Endothelial cell of umbilical vein (primary cell): ENCODE measurements around the gene PTPN14. TPM values are rescaled to one million over a fixed set of nuclear protein-coding genes. Genes with fewer than 3 reads are reported as not detected.

Experiments
- BruUV-seq: library from RNA; stranded (reverse); fragments of 400-500 nt; replicated peaks from 2 replicates; lab custom pipeline; 2021; lab: Mats Ljungman, UMichigan
- CTCF ChIA-PET: fragments of 300-600, 350-600 bp; sonication (Branson Sonifier 250); formaldehyde crosslinking; loops from one replicate; lab custom pipeline; 2021; ENCODE audit warnings: antibody characterized with exemption, inconsistent platforms; lab: Charles Lee
- POLR2A ChIA-PET: fragments of 300-600, 350-600 bp; sonication (Branson Sonifier 250); formaldehyde crosslinking; loops from one replicate; lab custom pipeline; 2021; ENCODE audit warnings: antibody characterized with exemption, inconsistent platforms; lab: Charles Lee
- DNase-seq: peaks from one replicate; pipeline ENCODE4 v3.0.0-alpha.2; 2011; ENCODE audit warnings: low read depth, low spot score
- FAIRE-seq: peaks from 2 replicates; lab custom pipeline; 2011; peaks lifted over from hg19 to GRCh38; lab: Jason Lieb, UNC
- H2AFZ ChIP-seq: 2 replicates; pipeline ENCODE4 v1.6.0; 2012; ENCODE audit warnings: low read depth, low read length, control low read depth, inconsistent platforms
- H3K27ac ChIP-seq: 2 replicates; pipeline ENCODE4 v1.5.1; 2011; ENCODE audit warnings: low read depth, mild to moderate bottlenecking, control low read depth, low read length, moderate library complexity; ENCODE audit not compliant: insufficient read depth
- H3K27me3 ChIP-seq, 2 experiments: 2 replicates each; pipeline versions ENCODE4 v1.6.0 to v1.6.1; 2011; ENCODE audit warnings: low read length in 2 of 2, mixed read lengths in 1 of 2; ENCODE audit not compliant: control insufficient read depth in 2 of 2, insufficient read depth in 2 of 2
- H3K36me3 ChIP-seq, 2 experiments: 2 replicates in 1 of 2; 3 replicates in 1 of 2; pipeline ENCODE4 v1.5.1; 2011; ENCODE audit warnings: low read length in 2 of 2, mild to moderate bottlenecking in 1 of 2, moderate library complexity in 1 of 2; ENCODE audit not compliant: control insufficient read depth in 2 of 2, insufficient read depth in 2 of 2; ENCODE audit errors: extremely low read depth in 1 of 2
- H3K4me1 ChIP-seq: 3 replicates; pipeline ENCODE4 v1.5.1; 2011; ENCODE audit warnings: mild to moderate bottlenecking, low read length; ENCODE audit not compliant: control insufficient read depth, insufficient read depth; ENCODE audit errors: extremely low read depth
- H3K4me2 ChIP-seq: 2 replicates; pipeline ENCODE4 v1.6.1; 2011; ENCODE audit warnings: low read length, control low read depth, mixed read lengths; ENCODE audit not compliant: insufficient read depth
- H3K4me3 ChIP-seq, 3 experiments: fragments of 200-600 bp in 1 of 3; sonication (generic), shearing (Covaris generic) in 1 of 3; replicated peaks in 1 of 3; 2 replicates each; pipeline ENCODE4 v1.5.1; 2011 to 2016; ENCODE audit warnings: control low read depth in 3 of 3, low read length in 3 of 3, mild to moderate bottlenecking in 2 of 3, inconsistent platforms in 1 of 3, low read depth in 1 of 3, moderate library complexity in 1 of 3; ENCODE audit not compliant: insufficient read depth in 1 of 3
- H3K79me2 ChIP-seq: 2 replicates; pipeline ENCODE4 v1.6.0; 2012; ENCODE audit warnings: low read length, inconsistent platforms; ENCODE audit not compliant: control insufficient read depth, insufficient read depth
- H3K9ac ChIP-seq: replicated peaks from 2 replicates; pipeline ENCODE3; 2011; ENCODE audit warnings: low read length, control low read depth; ENCODE audit not compliant: insufficient read depth; ENCODE audit errors: extremely low read depth
- H3K9me1 ChIP-seq: replicated peaks from 3 replicates; pipeline ENCODE4 v1.6.0; 2011; ENCODE audit warnings: mild to moderate bottlenecking, low read length; ENCODE audit not compliant: control insufficient read depth, insufficient read depth; ENCODE audit errors: extremely low read depth
- H3K9me3 ChIP-seq: replicated peaks from 2 replicates; pipeline ENCODE4 v1.5.1; 2012; ENCODE audit warnings: low read length, inconsistent platforms; ENCODE audit not compliant: control insufficient read depth, insufficient read depth
- H4K20me1 ChIP-seq: replicated peaks from 2 replicates; pipeline ENCODE3; 2011; ENCODE audit warnings: mild to moderate bottlenecking, low read length; ENCODE audit not compliant: control insufficient read depth, insufficient read depth; ENCODE audit errors: extremely low read depth
- EZH2 ChIP-seq: IDR thresholded peaks from 2 replicates; pipeline ENCODE4 v1.6.1; 2012; ENCODE audit warnings: borderline replicate concordance, low read depth, mild to moderate bottlenecking, moderate library complexity, low read length, inconsistent platforms; ENCODE audit not compliant: severe bottlenecking
- FOS ChIP-seq: IDR thresholded peaks from 2 replicates; pipeline ENCODE4 v1.6.1; 2011; ENCODE audit warnings: mild to moderate bottlenecking, low read length, moderate library complexity, borderline replicate concordance; ENCODE audit not compliant: insufficient read depth
- GATA2 ChIP-seq: IDR thresholded peaks from 2 replicates; pipeline ENCODE4 v1.7.0; 2011; ENCODE audit warnings: low read depth, mild to moderate bottlenecking, moderate library complexity, mixed read lengths, low read length; ENCODE audit not compliant: insufficient read length, insufficient read depth
- JUN ChIP-seq: IDR thresholded peaks from 2 replicates; pipeline ENCODE4 v1.6.1; 2011; ENCODE audit warnings: borderline replicate concordance, low read depth; ENCODE audit not compliant: insufficient read length, insufficient read depth
- MYC ChIP-seq: IDR thresholded peaks from one replicate; pipeline ENCODE4 v1.6.1; 2011; ENCODE audit warnings: mild to moderate bottlenecking, low read depth, low read length
- POLR2A ChIP-seq: IDR thresholded peaks from 2 replicates; pipeline ENCODE4 v1.6.1; 2012; ENCODE audit warnings: low read depth, mild to moderate bottlenecking, control low read depth, low read length
- POLR2AphosphoS5 ChIP-seq: IDR thresholded peaks from 2 replicates; pipeline ENCODE4 v1.6.1; 2012; ENCODE audit warnings: low read depth, mild to moderate bottlenecking, control low read depth, low read length, moderate library complexity; ENCODE audit not compliant: insufficient read depth
- dilution Hi-C: fragments of 300-500 bp; cut with MboI; formaldehyde crosslinking; loops from one replicate; pipeline ENCODE4 v1.15.0; 2019; ENCODE audit warnings: low sequenced_read_pairs; ENCODE audit not compliant: extremely low pct_ligation_motif_present
- intact Hi-C: fragments of 100-400 bp; cut with micrococcal nuclease; formaldehyde crosslinking; loops from one replicate; pipeline ENCODE4 v1.10.0; 2022
- polyA plus RNA-seq, 4 experiments: library from polyadenylated mRNA; depleted of rRNA in 3 of 4; stranded (reverse) in 3 of 4; unstranded in 1 of 4; fragments of >200 nt; gene quantifications; 2 replicates each; pipeline versions ENCODE4 v1.2.1 to v1.2.3, GENCODE V29; 2011 to 2012; ENCODE audit warnings: missing spikeins in 1 of 4
- total RNA-seq: library from RNA; stranded (reverse); gene quantifications from 2 replicates; pipeline ENCODE4 v1.2.3, GENCODE V29; 2021
- TF ChIP-seq, protein P1 (sequence below), 2 donors: IDR thresholded peaks; 1 replicate in 1 of 2; 2 replicates in 1 of 2; pipeline ENCODE4 v1.5.1; 2011; ENCODE audit warnings: low read length in 2 of 2, mild to moderate bottlenecking in 2 of 2, moderate library complexity in 2 of 2, control low read depth in 1 of 2, inconsistent platforms in 1 of 2, low read depth in 1 of 2; ENCODE audit not compliant: insufficient read depth in 1 of 2; ENCODE audit errors: extremely low read depth in 1 of 2
- TF ChIP-seq, protein P2 (sequence below): IDR thresholded peaks from 2 replicates; pipeline ENCODE4 v1.6.1; 2011; ENCODE audit not compliant: insufficient read depth, insufficient read length

Gene PTPN14
- total and polyA plus RNA-seq, 2 donors (not counting 3 experiments of a cell fraction or from before 2014, with no cell fraction given) = 18.5 to 93.0 TPM

DNA sequence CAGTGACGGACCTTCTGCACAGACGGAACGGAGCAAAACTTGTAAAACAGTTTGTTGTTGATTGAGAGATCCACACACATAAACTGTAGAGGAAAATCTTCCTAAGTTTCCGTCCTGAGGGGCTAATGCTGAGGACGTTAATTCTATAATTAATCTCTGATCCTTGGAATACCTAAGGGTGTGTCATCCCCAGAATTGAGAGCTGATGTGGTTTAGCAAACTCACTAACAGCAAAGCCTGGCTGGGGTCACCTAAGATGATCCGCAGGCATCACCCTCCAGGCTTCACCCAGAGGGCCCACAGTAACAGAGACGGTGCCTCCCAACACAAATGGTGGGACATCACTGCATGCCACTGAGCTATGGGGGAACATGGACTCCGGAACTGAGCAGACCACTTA lies 172.9 kb downstream of the PTPN14 start:
- TF ChIP-seq POLR2A (no peak), JUN (no peak), MYC (no peak), FOS (no peak), GATA2 (no peak), EZH2 (no peak), POLR2AphosphoS5 (no peak)
- TF ChIP-seq, protein P1, sequence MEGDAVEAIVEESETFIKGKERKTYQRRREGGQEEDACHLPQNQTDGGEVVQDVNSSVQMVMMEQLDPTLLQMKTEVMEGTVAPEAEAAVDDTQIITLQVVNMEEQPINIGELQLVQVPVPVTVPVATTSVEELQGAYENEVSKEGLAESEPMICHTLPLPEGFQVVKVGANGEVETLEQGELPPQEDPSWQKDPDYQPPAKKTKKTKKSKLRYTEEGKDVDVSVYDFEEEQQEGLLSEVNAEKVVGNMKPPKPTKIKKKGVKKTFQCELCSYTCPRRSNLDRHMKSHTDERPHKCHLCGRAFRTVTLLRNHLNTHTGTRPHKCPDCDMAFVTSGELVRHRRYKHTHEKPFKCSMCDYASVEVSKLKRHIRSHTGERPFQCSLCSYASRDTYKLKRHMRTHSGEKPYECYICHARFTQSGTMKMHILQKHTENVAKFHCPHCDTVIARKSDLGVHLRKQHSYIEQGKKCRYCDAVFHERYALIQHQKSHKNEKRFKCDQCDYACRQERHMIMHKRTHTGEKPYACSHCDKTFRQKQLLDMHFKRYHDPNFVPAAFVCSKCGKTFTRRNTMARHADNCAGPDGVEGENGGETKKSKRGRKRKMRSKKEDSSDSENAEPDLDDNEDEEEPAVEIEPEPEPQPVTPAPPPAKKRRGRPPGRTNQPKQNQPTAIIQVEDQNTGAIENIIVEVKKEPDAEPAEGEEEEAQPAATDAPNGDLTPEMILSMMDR (IDR thresholded peaks at IDR 0.05; ENCODE audit: extremely low read depth in 1 of 2, insufficient read depth in 1 of 2, low read depth in 1 of 2, low read length in 2 of 2) = no peak
- TF ChIP-seq, protein P2, sequence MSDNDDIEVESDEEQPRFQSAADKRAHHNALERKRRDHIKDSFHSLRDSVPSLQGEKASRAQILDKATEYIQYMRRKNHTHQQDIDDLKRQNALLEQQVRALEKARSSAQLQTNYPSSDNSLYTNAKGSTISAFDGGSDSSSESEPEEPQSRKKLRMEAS = no peak
- BruUV-seq = no TSS peak

More for the DNA sequence above, 172.9 kb downstream of the PTPN14 start:
- H3K27ac ChIP-seq = no peak overlapping the region
- peaks cover 16 to 27% of the 10 kb centered on the region in 2 experiments for H3K36me3 ChIP-seq
- intact Hi-C loops = no loop called here
- H3K9me1 ChIP-seq = no peaks in the 10 kb centered on the region
- H4K20me1 ChIP-seq = no peaks in the 10 kb centered on the region
- H3K4me1 ChIP-seq = no peaks in the 10 kb centered on the region
- no peak overlapping the region for H2AFZ ChIP-seq
- H3K9ac ChIP-seq = no peak overlapping the region
- dilution Hi-C loops = no loop called here
- no peak overlapping the region for H3K4me2 ChIP-seq
- no peak overlapping the region for H3K4me3 ChIP-seq
- FAIRE-seq (no peak), DNase-seq (no peak)
- H3K79me2 ChIP-seq = peaks cover 2% of the 10 kb centered on the region
- no peaks in the 10 kb centered on the region for H3K27me3 ChIP-seq
- CTCF ChIA-PET = interaction anchor here (0.6 to 3.4 kb wide), 2 partner anchors 206 to 221 kb away, joined by 5 to 17 read pairs; no protein-coding TSS in a partner anchor
- POLR2A ChIA-PET = no interaction called here
- H3K9me3 ChIP-seq = no peaks in the 10 kb centered on the region
